Measurements from ENCODE around the gene RAB42.

RAB42 gene, protein sequence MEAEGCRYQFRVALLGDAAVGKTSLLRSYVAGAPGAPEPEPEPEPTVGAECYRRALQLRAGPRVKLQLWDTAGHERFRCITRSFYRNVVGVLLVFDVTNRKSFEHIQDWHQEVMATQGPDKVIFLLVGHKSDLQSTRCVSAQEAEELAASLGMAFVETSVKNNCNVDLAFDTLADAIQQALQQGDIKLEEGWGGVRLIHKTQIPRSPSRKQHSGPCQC

GRCh38 chr1:28591708-28592320 is at the start of gene RAB42:
TSS of gene RAB42 (plus strand) at chr1:28592265. CDS start at chr1:28592512, 247 bp downstream.
- Histone ChIP-seq H3K36me3 (ENCODE audit: insufficient read depth) (no peaks in the 10 kb centered on the region), H3K79me2 (ENCODE audit: insufficient read depth, low read depth) (no peaks in the 10 kb centered on the region), H3K4me3 (IDR thresholded peaks at IDR 0.05; ENCODE audit: insufficient read depth, low read depth, low read length) (no peak within 1 kb of the TSS), H2AFZ (ENCODE audit: low read depth) (no peak within 1 kb of the TSS), H3K4me2 (no peak within 1 kb of the TSS), H4K20me1 (ENCODE audit: insufficient read depth) (no peaks in the 10 kb centered on the region), H3K4me1 (ENCODE audit: low read depth, poor library complexity, severe bottlenecking) (peaks cover 7% of the 10 kb centered on the region), H3K9ac (no peak within 1 kb of the TSS), H3K27me3 (ENCODE audit: insufficient read depth, low read depth) (no peaks in the 10 kb centered on the region), H3K27ac (no peak within 1 kb of the TSS)
- TF ChIP-seq, protein P1, sequence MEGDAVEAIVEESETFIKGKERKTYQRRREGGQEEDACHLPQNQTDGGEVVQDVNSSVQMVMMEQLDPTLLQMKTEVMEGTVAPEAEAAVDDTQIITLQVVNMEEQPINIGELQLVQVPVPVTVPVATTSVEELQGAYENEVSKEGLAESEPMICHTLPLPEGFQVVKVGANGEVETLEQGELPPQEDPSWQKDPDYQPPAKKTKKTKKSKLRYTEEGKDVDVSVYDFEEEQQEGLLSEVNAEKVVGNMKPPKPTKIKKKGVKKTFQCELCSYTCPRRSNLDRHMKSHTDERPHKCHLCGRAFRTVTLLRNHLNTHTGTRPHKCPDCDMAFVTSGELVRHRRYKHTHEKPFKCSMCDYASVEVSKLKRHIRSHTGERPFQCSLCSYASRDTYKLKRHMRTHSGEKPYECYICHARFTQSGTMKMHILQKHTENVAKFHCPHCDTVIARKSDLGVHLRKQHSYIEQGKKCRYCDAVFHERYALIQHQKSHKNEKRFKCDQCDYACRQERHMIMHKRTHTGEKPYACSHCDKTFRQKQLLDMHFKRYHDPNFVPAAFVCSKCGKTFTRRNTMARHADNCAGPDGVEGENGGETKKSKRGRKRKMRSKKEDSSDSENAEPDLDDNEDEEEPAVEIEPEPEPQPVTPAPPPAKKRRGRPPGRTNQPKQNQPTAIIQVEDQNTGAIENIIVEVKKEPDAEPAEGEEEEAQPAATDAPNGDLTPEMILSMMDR (conservative IDR thresholded peaks at IDR 0.05; ENCODE audit: low read depth, low read length), result no peak

GRCh38 chr1:28545246-28545628 is 46.8 kb upstream of the RAB42 start:
- no peak overlapping the region for H3K4me2 ChIP-seq
- no peak overlapping the region for H3K27ac ChIP-seq
- H3K79me2 ChIP-seq (ENCODE audit: insufficient read depth, low read depth), result no peaks in the 10 kb centered on the region
- no peak overlapping the region for H3K9ac ChIP-seq
- H4K20me1 ChIP-seq (ENCODE audit: insufficient read depth), result no peaks in the 10 kb centered on the region
- H2AFZ ChIP-seq (ENCODE audit: low read depth), result no peak overlapping the region
- H3K4me3 ChIP-seq (IDR thresholded peaks at IDR 0.05; ENCODE audit: insufficient read depth, low read depth, low read length), result no peak overlapping the region
- H3K27me3 ChIP-seq (ENCODE audit: insufficient read depth, low read depth), result no peaks in the 10 kb centered on the region
- peaks cover 31% of the 10 kb centered on the region for H3K4me1 ChIP-seq (ENCODE audit: low read depth, poor library complexity, severe bottlenecking)
- H3K36me3 ChIP-seq (ENCODE audit: insufficient read depth), result no peaks in the 10 kb centered on the region
- TF ChIP-seq, protein P1 (conservative IDR thresholded peaks at IDR 0.05; ENCODE audit: low read depth, low read length), result no peak

- H3K4me2 ChIP-seq, result no peak overlapping the region
- H3K79me2 ChIP-seq (ENCODE audit: insufficient read depth, low read depth), result peaks cover under 1% of the 10 kb centered on the region; the same call in 1 of the 2 replicates
- H2AFZ ChIP-seq (ENCODE audit: low read depth), result no peak overlapping the region
- no peak overlapping the region for H3K9ac ChIP-seq
- peaks cover 24% of the 10 kb centered on the region for H3K4me1 ChIP-seq (ENCODE audit: low read depth, poor library complexity, severe bottlenecking)
- H3K27ac ChIP-seq, result no peak overlapping the region
- TF ChIP-seq, protein P1 (conservative IDR thresholded peaks at IDR 0.05; ENCODE audit: low read depth, low read length), result no peak
- H4K20me1 ChIP-seq (ENCODE audit: insufficient read depth), result no peaks in the 10 kb centered on the region
- H3K36me3 ChIP-seq (ENCODE audit: insufficient read depth), result no peaks in the 10 kb centered on the region
- H3K4me3 ChIP-seq (IDR thresholded peaks at IDR 0.05; ENCODE audit: insufficient read depth, low read depth, low read length), result no peak overlapping the region
- no peaks in the 10 kb centered on the region for H3K27me3 ChIP-seq (ENCODE audit: insufficient read depth, low read depth)
Measured at GRCh38 chr1:28548318-28548717, 43.7 kb upstream of the RAB42 start.

DNA sequence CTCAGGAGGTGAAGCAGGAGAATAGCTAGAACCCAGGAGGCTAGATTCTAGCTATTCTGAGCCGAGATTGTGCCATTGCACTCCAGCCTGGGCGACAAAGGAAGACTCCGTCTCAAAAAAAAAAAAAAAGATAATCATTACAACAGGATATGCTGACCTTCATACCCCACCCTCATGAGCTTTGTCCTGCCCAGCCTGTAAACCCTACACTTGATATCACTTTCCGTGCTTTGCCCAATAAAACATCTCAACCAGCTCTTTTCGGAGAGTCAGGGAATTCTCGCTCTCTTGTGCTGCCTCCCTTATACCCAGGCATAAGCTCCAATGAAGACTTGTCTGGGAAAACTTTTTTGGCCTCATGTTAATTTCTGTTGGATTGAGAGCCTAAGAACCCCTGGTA is 40.7 kb upstream of the RAB42 start:
- Histone ChIP-seq H3K9ac (no peak overlapping the region), H3K27me3 (ENCODE audit: insufficient read depth, low read depth) (no peaks in the 10 kb centered on the region), H3K4me3 (IDR thresholded peaks at IDR 0.05; ENCODE audit: insufficient read depth, low read depth, low read length) (no peak overlapping the region), H3K4me1 (ENCODE audit: low read depth, poor library complexity, severe bottlenecking) (peaks cover 39% of the 10 kb centered on the region), H3K27ac (no peak overlapping the region), H3K79me2 (ENCODE audit: insufficient read depth, low read depth) (peaks cover 21% of the 10 kb centered on the region; the same call in 1 of the 2 replicates), H2AFZ (ENCODE audit: low read depth) (no peak overlapping the region), H3K36me3 (ENCODE audit: insufficient read depth) (no peaks in the 10 kb centered on the region), H4K20me1 (ENCODE audit: insufficient read depth) (no peaks in the 10 kb centered on the region), H3K4me2 (no peak overlapping the region)
- TF ChIP-seq, protein P1 (conservative IDR thresholded peaks at IDR 0.05; ENCODE audit: low read depth, low read length), result no peak
